Measurements from ENCODE around the gene GRM8.

- peak; percentile 52 to 70 (median 56) for TF ChIP-seq CTCF (optimal IDR thresholded peaks at IDR 0.05 in 1 of 3, IDR thresholded peaks at IDR 0.05 in 1 of 3, conservative IDR thresholded peaks at IDR 0.05 in 1 of 3; ENCODE audit: extremely low read depth in 1 of 3, insufficient read depth in 2 of 3, low read length in 3 of 3)
- no peak for TF ChIP-seq EZH2 (IDR thresholded peaks at IDR 0.05; ENCODE audit: low read length)
Measured at GRCh38 chr7:126608339-126608776, 644.4 kb downstream of the GRM8 start.
